ENCODE results near the gene CADPS. TPM values are rescaled to one million over a fixed set of nuclear protein-coding genes. Genes with fewer than 3 reads are reported as not detected.

Gene CADPS
- polyA plus RNA-seq, 1 experiment, result 0.12 TPM

GRCh38 chr3:62365391-62366125 is 509.7 kb downstream of the CADPS start:
- CTCF ChIA-PET, result no interaction called here
- peaks cover 51% of the 10 kb centered on the region for H3K27me3 ChIP-seq (ENCODE audit: control insufficient read depth, insufficient read depth, low read length)
- H3K9me3 ChIP-seq (ENCODE audit: control insufficient read depth, insufficient read depth, low read length), result no peaks in the 10 kb centered on the region; the same call in 1 of the 2 replicates
- no peak overlapping the region for H3K4me3 ChIP-seq (ENCODE audit: low read depth, low read length)
- no peak overlapping the region for H3K27ac ChIP-seq (ENCODE audit: low read depth, low read length)
- no peak for DNase-seq (ENCODE audit: low read depth, low spot score)
- TF ChIP-seq CTCF (IDR thresholded peaks at IDR 0.05; ENCODE audit: low read depth, low read length), result no peak
- POLR2A ChIA-PET, result no interaction called here

GRCh38 chr3:62364191-62364590 is 511.0 kb downstream of the CADPS start:
- H3K27me3 ChIP-seq (ENCODE audit: control insufficient read depth, insufficient read depth, low read length), result peaks cover 38% of the 10 kb centered on the region
- no peak overlapping the region for H3K27ac ChIP-seq (ENCODE audit: low read depth, low read length)
- no peak for DNase-seq (ENCODE audit: low read depth, low spot score)
- H3K9me3 ChIP-seq (ENCODE audit: control insufficient read depth, insufficient read depth, low read length), result no peaks in the 10 kb centered on the region; the same call in 1 of the 2 replicates
- no peak overlapping the region for H3K4me3 ChIP-seq (ENCODE audit: low read depth, low read length)
- ChIA-PET POLR2A (no interaction called here), CTCF (interaction anchor here (0.5 kb wide), 1 partner anchor 37 kb away, joined by 3 read pairs; no protein-coding TSS in a partner anchor)
- no peak for TF ChIP-seq CTCF (IDR thresholded peaks at IDR 0.05; ENCODE audit: low read depth, low read length)

- CTCF ChIA-PET, result no interaction called here
- Histone ChIP-seq H3K4me3 (ENCODE audit: low read depth, low read length) (no peak overlapping the region), H3K9me3 (ENCODE audit: control insufficient read depth, insufficient read depth, low read length) (no peaks in the 10 kb centered on the region), H3K27ac (ENCODE audit: low read depth, low read length) (no peak overlapping the region), H3K27me3 (ENCODE audit: control insufficient read depth, insufficient read depth, low read length) (peaks cover 29% of the 10 kb centered on the region)
- DNase-seq (ENCODE audit: low read depth, low spot score), result no peak
- POLR2A ChIA-PET, result no interaction called here
- no peak for TF ChIP-seq CTCF (IDR thresholded peaks at IDR 0.05; ENCODE audit: low read depth, low read length)
Observed at GRCh38 chr3:62363275-62363674, 511.9 kb downstream of the CADPS start.

DNA sequence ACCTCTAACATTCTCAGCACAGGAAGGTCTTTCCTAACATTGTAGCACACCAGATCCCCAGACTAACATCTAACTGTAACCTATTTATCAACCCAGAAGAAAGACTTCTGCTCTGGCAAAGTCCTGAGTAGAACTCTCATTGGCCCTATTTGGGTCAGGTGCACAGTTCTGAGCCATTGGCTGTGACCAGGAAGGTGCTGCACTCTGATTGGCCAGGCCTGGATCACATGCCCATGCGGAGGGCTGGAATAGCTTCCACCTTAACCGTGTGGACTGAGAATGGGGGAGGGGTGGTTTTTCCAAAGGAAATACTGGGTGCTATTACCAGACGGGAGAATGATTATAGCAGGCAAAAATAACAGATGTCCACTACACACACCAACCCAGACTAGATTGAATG is 513.4 kb downstream of the CADPS start:
- ChIA-PET CTCF (no interaction called here), POLR2A (no interaction called here)
- DNase-seq (ENCODE audit: low read depth, low spot score), result no peak
- Histone ChIP-seq H3K4me3 (ENCODE audit: low read depth, low read length) (no peak overlapping the region), H3K27ac (ENCODE audit: low read depth, low read length) (no peak overlapping the region), H3K27me3 (ENCODE audit: control insufficient read depth, insufficient read depth, low read length) (peaks cover 15% of the 10 kb centered on the region), H3K9me3 (ENCODE audit: control insufficient read depth, insufficient read depth, low read length) (no peaks in the 10 kb centered on the region)
- TF ChIP-seq CTCF (IDR thresholded peaks at IDR 0.05; ENCODE audit: low read depth, low read length), result no peak

- CTCF ChIA-PET, result no interaction called here
Observed at GRCh38 chr3:62361261-62361660, 514.0 kb downstream of the CADPS start.

More at GRCh38 chr3:62361261-62361660, 514.0 kb downstream of the CADPS start:
- POLR2A ChIA-PET, result no interaction called here
- no peak for TF ChIP-seq CTCF (IDR thresholded peaks at IDR 0.05; ENCODE audit: low read depth, low read length)
- no peak for DNase-seq (ENCODE audit: low read depth, low spot score)
- Histone ChIP-seq H3K27me3 (ENCODE audit: control insufficient read depth, insufficient read depth, low read length) (peaks cover 9% of the 10 kb centered on the region), H3K4me3 (ENCODE audit: low read depth, low read length) (no peak overlapping the region), H3K9me3 (ENCODE audit: control insufficient read depth, insufficient read depth, low read length) (no peaks in the 10 kb centered on the region), H3K27ac (ENCODE audit: low read depth, low read length) (no peak overlapping the region)
